GM18498 (cell line): ENCODE results near the gene PDE5A.
A peak's percentile ranks its signal among the peaks of the same experiment; 100 is the strongest.

Experiments
- ATAC-seq: cut with Tn5 transposase; IDR thresholded peaks from one replicate; pipeline ENCODE4 v1.9.1; 2021; ENCODE audit warnings: mild to moderate bottlenecking, moderate library complexity; ENCODE audit not compliant: unreplicated experiment

The PDE5A gene

DNA sequence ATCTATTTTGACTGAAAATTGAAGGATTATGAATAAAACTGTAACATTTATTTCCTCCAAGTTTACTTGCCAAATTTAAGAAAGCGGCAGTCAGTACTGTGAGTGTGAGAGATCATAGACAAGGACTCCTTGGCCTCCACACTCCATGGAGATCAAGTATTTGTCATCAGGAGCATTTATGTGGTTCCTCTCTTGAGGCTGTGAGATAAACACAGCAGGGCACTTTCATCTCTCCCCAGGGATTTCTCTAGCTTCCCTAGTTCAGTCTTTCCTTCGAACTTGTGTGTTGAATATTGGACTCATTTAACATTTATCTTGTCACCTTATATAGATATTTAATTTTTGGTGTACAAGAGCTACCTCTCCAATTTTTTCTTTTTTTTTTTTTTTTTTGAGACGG, 40.8 kb downstream of the PDE5A start:
- no peak for ATAC-seq

DNA sequence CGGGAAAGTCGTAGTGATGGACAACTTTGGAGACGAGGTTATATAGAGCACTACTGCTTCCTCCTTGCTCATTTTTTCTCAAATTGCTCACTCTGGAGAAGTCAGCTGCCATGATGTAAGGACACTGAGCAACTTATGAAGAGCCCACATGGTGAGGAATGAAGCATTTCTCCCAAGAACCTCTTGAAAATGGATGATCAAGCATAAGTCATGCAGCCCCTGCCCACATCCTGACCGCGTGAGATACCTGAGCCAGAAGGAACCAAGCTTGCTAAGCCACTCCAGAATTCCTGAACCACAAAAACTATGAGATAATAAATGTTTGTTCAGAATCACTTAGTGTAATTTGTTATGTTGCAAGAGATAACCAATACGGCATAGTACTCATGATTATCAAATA, 42.8 kb downstream of the PDE5A start:
- no peak for ATAC-seq

DNA sequence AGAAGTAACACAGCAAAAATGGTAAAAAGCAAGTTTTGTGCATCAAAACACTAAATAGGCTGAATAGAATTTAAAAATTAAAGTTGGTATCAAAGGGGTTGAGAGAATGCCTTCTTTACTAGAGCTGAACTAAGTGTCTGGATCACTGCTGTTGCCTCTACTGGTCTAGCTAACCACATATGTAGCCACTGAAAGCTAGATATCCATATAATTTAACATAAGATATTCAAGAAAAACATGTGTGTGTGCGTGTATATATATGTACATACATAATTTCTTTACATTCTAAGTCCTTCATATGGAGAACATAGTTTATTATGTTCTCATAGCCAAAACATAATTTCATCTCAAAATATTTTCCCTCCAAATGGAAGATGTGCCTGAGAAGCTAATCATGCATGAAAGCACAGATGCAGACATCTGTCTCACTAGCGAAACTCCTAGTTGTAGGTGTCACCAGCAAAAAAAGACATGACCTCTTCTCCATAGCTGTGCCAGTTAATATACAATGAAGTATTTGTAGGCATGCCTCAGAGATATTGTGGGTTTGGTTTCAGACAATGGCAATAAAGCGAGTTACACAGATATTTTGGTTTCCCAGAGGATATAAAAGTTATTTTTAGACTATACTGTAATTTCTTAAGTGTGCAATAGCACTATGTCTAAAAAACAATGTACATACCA, 47.3 kb downstream of the PDE5A start:
- no peak for ATAC-seq

DNA sequence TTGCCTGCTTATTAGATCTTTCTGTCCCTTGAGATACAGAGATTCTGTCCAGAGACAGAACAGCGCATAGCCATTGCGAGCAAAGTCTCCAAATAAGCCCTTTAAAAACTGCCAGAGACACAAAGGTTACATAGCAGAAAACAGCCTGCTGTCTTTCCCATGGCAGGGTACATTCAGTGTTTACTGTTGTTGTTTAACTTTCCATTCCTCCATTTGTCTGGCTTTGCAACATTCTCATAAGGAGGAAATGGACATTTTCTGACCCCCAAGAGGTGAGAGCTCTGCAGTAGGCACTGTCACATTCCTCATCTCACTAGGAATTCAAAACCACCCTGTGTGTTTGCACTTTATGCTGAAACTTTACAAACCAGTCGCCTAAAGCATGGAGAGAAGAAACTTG, 48.3 kb downstream of the PDE5A start:
- no peak for ATAC-seq

DNA sequence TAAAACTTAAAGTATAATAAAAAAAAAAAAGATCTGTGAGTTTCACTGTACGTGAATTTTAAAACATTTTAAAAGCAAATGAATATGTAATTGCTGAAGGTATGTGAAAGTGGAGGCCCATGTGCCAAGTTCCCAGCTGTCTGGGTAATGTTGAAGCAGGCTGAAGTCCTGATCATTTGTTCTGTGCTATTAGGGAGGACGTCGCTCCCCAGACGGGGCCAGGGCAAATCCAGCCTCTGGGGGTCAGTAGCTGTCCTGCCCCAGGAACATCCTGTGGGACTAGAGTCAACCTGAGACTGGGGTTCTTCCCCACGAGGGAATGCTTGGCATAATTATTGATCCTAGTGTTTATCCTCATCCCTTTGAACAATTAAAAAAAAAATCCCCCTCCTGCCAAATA, 48.8 kb downstream of the PDE5A start:
- ATAC-seq, result no peak

DNA sequence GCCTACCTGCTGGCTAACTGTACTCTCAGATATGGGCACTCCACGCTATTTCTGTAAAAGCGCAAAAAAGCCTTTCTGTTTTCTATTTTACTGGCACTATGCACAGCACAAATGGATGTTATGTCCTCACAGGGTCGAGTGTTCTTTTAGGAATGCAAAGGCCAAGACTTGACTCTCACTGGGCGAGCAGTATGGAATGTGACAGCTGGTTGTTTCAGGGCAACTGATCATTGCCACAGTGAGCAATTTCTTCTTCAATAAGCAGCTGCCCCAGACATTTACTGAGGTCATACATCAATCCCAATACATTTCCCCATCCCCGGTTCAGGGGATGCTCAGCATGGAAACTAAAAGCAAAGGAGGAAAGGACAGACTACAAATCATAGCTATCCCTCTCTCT, 58.2 kb downstream of the PDE5A start:
- no peak for ATAC-seq

DNA sequence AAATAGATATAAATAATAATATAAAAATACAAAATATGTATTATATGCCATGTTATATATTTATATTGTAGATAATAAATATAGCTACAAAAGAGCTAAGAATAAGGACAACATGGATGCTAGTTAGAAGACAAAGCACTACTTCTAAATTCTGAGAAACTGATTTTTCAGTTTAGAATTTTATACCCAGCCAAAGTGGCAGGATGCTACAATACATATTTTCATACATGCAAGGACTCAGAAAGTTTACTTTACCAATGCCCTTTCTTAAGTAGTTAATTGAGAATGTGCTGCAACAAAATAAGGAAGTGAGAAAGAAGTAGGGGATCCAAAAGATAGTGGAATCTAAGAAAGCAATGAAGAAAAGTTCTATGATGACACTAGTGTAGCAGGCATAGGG, 64.5 kb downstream of the PDE5A start:
- ATAC-seq, result no peak

DNA sequence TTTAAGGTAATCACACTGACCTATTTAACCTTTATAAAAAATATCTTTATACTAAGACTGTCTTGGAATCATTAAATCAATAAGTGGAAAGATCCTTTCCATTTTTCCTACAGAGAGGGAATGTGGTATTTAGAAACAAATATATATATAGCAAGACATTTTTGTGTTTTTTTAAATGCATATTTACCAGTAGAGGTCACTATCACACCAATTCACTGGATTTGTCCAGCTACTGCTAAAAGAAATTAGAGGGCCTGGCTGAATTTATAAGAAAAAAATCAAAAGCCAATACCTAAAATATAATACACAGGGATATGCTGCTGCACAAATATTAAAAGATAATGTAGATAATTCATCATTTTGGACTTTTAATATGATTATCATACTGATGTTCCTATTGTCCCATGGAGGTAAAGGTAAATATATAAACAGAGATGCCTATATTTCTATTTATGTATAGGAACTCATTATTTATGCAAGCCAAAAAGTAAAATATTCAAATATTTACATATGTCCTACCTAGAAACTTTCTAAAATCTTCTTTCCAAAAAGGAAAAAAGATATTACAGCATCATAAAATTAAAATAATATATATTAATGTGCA, 69.5 kb downstream of the PDE5A start:
- ATAC-seq, result no peak

DNA sequence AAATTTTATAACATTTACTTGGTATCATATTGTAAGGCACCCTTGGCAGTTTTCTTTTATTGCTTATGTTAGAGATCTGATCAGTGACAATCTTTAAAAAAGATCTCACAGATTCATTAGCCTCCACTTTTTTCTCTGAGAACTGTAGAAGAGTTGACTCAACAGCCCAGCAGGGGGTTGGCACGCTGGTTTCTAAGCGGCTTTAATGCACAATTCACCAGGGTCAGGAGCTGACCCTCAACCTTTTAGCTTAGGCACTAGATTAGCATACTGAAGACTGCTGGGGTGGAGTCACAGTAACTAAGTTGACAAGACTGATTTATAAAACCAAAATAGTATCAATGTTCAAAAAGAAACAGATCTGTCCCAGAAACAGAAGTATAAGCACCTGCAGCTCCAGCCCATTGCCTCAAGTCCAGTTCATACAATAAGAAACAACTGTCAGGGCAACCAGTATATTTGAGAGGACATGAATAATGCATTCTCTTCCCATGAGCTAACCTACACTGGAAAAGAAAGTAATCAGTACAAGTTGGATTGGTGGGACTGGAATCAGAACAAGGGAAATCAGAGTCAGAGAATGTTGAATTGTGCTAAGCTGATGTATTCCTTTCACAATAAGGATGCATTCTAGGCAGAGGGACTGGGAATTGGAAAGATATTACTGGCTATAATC, 77.6 kb downstream of the PDE5A start:
- ATAC-seq, result no peak

DNA sequence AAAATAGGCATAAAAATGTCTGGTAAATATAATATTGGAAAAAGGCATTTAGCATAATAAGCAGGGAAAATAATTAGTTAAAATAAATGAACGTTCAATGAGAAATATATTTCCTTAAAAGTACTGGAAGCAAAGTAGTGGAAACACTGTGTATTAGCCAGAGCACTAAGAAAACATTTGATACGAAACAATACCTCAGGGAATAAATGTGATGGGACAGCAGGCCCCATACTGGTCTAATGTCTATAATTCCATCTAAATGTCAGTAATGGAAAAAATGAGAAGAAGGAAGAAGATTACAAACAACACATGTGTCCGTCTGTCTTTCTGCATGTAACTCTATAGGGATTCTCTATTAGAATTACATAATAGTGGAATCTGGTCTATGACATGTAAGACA, 79.0 kb downstream of the PDE5A start:
- no peak for ATAC-seq

DNA sequence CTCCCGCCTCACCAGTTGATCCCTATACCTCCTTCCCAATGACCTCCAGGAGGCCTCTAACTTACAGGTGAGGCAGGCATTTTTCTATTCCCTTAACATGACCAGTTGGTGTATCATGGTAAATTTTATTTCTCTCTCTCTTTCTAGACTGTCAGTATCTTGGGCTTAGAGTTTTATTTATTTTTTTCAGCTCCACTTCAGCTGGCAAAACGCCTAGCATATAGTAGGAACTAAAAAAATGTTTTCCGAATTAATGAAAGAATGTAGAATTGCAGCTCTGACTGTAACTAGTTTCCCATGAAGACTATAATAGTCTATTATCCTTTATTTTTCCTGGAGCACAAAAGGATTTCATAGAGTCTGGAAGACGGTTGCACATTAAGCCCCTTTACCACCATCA, 84.8 kb downstream of the PDE5A start:
- no peak for ATAC-seq

DNA sequence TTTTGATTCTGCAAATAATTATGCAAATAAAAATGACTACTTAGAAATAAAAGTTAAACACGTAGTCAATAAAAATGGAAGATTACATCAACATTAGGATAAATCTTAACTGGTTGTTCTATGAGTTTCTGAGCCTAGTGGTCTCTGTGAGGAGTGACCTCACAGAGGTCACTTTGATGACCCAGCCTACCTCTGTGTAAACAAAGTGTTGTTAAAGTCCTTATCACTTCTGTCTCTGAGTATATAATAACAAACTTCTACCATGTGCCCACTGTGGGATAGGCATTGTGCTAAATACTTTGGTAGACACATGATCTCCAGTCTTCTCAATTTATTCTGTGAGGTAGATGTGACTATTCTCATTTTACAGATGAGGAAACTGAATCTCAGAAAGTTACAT, 85.4 kb downstream of the PDE5A start:
- no peak for ATAC-seq

DNA sequence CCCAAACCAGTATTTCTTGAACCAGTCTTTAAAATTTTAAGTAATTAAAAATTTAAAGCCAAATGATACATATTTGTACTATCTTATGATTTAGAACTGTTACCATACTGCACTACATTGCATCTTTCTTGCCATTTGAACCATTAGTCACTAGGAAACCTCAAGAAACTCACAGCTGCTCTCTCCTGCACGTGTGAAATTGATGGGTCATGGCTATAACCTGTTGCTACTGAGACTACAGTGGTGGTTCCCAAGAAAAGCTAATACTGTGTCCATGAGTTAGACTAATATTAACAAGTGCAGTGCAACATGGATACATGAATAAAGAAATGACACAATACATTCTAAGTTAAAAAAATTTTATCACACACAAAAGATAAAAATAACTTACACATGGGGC, 88.4 kb downstream of the PDE5A start:
- ATAC-seq, result peak; percentile 46

DNA sequence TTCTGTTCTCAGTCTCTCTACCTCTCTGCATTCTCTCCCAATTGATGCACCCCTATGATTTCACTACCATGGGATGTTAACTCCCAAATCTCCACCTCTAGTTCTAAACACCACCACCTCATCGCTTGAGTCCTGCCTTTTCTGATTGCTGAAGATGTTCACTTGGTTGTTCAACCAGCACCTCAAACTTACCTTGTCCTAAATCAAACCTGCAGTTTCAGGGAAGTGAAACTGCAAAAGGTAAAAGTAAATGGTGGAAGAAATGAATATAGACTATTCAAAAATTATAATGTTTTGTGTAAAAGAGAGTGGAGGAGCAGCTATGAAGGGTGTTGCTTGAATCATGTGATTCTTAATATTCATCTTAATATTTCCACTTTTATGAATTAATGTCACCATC, 91.0 kb downstream of the PDE5A start:
- ATAC-seq, result peak; percentile 42

DNA sequence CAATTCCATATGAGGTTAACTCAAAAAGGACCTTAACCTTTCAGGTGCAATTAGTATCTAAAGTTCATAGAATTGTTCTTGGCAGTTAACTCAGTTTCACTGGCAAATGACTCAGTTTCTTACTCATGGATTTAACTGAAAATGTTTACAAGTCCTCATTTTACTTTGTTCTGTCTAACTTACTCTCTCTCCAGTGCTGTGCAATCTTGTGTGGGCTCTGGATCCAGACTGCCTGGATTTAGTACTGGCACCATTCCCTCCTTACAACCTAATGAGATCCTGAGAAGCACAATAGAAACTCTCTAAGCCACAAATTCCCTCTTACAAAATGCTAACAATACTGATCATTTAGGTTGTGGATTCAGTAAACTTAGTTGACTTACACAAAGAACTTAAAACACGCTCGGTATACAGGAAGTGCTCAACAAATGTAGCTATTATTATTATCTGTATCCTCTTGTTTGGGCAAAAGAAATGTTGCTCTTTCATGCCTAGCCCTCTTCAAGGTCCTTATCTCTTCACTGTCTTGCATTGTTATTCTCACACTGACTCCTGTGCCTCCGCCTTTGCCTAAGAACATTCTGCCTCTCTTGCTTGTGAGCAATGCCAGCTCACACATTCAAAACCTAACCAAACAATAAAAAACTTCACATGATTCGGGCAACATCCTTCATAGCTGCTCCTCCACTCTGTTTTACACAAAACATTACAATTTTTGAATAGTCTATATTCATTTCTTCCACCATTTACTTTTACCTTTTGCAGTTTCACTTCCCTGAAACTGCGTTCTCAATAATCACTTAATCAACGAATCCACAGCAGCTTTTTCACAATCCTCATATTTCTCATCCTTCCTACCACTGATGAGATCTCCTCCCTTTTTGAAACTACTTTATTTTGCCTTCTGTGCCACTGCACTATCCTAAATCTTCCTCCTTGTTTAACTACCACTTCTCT, 91.8 kb downstream of the PDE5A start:
- peak; percentile 50 for ATAC-seq

DNA sequence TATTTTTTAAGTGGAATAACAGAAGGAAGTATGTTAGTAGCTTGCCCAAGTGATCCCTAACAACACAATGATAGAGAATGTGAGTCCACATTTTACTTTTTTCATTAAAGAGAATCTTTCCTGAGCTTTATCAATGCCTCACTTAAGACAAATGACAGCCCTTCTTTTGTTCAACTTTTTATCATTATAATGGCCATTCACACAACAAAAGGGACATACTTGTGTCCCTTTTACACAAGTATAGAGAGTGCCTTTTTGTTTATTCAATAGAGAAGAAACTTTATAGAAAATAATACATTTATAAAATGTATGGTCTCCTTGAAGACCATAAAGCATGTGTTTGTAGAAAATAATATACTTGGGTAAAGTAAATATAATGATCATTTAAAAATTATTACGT, 96.3 kb downstream of the PDE5A start:
- ATAC-seq, result no peak

DNA sequence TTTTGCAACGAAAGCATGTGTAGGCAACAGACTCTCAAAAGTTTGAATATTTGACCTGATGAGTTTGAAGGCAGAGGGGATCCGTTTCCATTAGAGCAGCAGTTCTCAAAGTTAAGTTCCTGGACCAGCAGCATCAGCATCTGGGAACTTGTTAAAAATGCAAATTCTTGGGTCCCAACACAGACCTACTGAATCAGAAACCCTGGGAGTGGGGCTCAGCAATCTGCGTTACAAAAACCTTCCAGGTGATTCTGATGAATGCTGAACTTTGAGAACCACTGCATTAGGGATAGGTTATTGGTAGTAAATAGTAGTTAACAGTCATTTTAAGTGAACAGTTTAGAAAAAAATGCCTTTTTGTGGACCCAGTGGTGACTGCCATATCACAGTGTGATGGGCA, 98.8 kb downstream of the PDE5A start:
- no peak for ATAC-seq

DNA sequence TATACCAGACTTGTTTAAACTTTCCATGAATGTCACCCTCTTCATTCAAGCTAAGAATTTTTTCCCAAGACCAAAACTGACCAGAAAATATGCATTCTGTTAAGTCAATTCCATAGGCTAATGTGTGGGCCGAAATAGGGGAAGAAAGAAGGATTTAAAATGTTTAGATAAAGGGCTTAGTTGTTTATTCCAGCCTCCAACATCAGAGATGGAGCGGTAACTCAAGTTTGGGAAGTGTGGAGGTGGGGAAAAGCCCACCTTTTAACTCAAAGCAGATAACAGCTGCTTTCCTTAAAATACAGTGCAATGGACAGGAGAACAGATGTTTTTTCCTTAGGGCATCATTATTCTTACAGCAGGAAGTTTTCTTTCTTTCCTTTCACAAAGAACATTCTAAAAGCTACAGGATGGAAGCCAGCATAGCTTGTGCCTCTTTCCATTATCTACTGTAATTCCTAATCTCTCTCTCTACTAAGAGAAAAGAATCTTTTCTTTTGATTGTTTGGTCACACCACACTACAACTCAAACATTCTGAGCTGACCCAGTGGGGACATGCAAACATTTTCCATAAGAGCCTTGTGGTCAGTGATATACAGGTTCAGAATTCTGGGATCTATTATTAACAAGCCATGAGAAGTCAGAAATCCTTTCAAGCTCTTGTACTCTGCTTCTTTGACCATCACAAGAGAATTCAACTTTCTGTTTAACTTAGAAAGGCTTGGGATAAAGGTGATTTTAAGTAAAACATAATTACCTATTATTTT, 101.6 kb downstream of the PDE5A start:
- no peak for ATAC-seq

DNA sequence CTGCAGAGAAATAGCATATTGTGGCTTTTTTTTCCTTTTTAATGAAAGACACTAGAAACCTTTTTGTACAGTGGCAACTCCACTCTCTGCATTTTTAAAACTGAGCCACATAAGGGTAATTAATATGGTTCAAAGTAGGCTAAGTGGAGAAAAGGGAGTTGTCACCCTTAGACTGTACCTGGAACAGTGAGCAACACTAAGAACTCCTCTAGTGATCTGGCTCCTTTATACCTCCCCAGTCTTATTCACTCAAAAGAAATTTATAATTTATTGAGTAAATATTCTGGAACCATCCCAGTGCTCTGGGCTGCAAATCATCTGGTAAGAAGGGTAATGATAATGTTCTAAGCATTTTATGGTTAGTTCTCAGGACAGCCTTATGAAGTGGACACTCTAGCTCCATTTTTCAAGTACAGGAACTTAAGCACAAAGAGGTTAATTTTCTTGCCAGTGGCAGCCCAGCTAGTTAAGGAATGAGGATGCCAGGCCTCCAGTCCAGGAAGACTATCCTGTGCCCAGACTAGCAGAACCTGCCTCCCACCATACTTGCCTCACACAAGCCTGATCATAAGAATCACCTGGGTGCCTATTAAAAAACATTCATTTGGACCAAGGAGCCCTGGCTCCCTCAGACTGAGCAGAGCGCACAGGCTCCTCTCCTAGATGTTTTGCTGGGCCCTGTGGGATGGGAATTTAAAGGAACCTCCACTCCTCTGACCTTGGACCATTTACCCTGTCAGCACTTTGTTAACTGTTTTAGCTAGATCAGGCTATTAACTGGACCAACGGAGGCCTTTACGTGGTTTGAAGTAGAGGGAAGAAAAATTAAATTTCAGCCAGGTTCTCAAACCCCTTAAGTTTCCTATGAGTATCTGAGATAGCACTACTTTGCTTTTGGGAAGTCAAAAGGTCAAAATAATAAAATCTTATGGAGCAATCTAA, 102.6 kb downstream of the PDE5A start:
- ATAC-seq, result no peak
